WTC11 (cell line): Measurements from ENCODE around the gene SLC22A15.

Source experiments
- ETV6 ChIP-seq: sonication (generic); formaldehyde crosslinking; IDR thresholded peaks from 2 replicates; pipeline ENCODE4 v1.8.1; 2022; ENCODE audit warnings: mild to moderate bottlenecking, missing genetic modification reagents
- MAX ChIP-seq: sonication (generic); formaldehyde crosslinking; IDR thresholded peaks from 2 replicates; pipeline ENCODE4 v1.8.0; 2022; ENCODE audit warnings: mild to moderate bottlenecking, missing genetic modification reagents
- NFYB ChIP-seq: sonication (generic); formaldehyde crosslinking; conservative IDR thresholded peaks from 2 replicates; pipeline ENCODE4 v1.8.0; 2022; ENCODE audit warnings: low read depth, missing genetic modification reagents

- TF ChIP-seq MAX (no peak), NFYB (no peak), ETV6 (no peak)
These were observed 21.6 kb upstream of the SLC22A15 start for GRCh38 chr1:115954684-115955083.
